HepG2 (cell line): Measurements from ENCODE around the gene RNF10. TPM values are rescaled to one million over a fixed set of nuclear protein-coding genes. Genes with fewer than 3 reads are reported as not detected.

Experiments used
- AGO1 ChIP-seq: fragments of 200-400 bp; formaldehyde crosslinking; IDR thresholded peaks from 2 replicates; pipeline ENCODE4 v1.6.1; 2017; ENCODE audit warnings: mild to moderate bottlenecking, low read depth, low read length, moderate library complexity; ENCODE audit not compliant: poor library complexity, severe bottlenecking
- FUBP1 ChIP-seq: sonication (generic); formaldehyde crosslinking; IDR thresholded peaks from 2 replicates; pipeline ENCODE4 v1.5.1; 2020; ENCODE audit warnings: missing genetic modification reagents, mild to moderate bottlenecking, borderline replicate concordance
- HOXA3 ChIP-seq: sonication (generic); formaldehyde crosslinking; IDR thresholded peaks from 2 replicates; pipeline ENCODE4 v1.5.0; 2020; ENCODE audit warnings: missing genetic modification reagents
- IRF9 ChIP-seq: sonication (generic); formaldehyde crosslinking; IDR thresholded peaks from 2 replicates; pipeline ENCODE4 v1.8.0; 2022; ENCODE audit warnings: missing genetic modification reagents, mild to moderate bottlenecking, borderline replicate concordance
- KLF13 ChIP-seq: sonication (generic); formaldehyde crosslinking; IDR thresholded peaks from 2 replicates; pipeline ENCODE4 v1.4.0; 2020; ENCODE audit warnings: mild to moderate bottlenecking, missing genetic modification reagents
- LRRFIP1 ChIP-seq: sonication (generic); formaldehyde crosslinking; conservative IDR thresholded peaks from 2 replicates; pipeline ENCODE4 v1.4.0; 2020; ENCODE audit warnings: missing genetic modification reagents
- MLXIP ChIP-seq: sonication (generic); formaldehyde crosslinking; IDR thresholded peaks from 2 replicates; pipeline ENCODE4 v1.9.0; 2021; ENCODE audit warnings: missing genetic modification reagents, borderline replicate concordance
- SIN3A ChIP-seq: IDR thresholded peaks from 2 replicates; pipeline ENCODE4 v1.6.1; 2011; ENCODE audit warnings: low read depth, mild to moderate bottlenecking, control low read depth, low read length, borderline replicate concordance
- SIX4 ChIP-seq: sonication (generic); formaldehyde crosslinking; IDR thresholded peaks from 2 replicates; pipeline ENCODE4 v1.4.0; 2020; ENCODE audit warnings: missing genetic modification reagents
- ZFP62 ChIP-seq: sonication (generic); formaldehyde crosslinking; IDR thresholded peaks from 2 replicates; pipeline ENCODE4 v1.4.0; 2020; ENCODE audit warnings: missing genetic modification reagents
- ZFP82 ChIP-seq: sonication (generic); formaldehyde crosslinking; IDR thresholded peaks from 2 replicates; pipeline ENCODE4 v1.5.1; 2020; ENCODE audit warnings: mild to moderate bottlenecking, missing genetic modification reagents, borderline replicate concordance
- ZNF124 ChIP-seq: sonication (generic); formaldehyde crosslinking; IDR thresholded peaks from 2 replicates; pipeline ENCODE4 v1.4.0; 2020; ENCODE audit warnings: missing genetic modification reagents
- ZNF232 ChIP-seq: sonication (generic); formaldehyde crosslinking; IDR thresholded peaks from 2 replicates; pipeline ENCODE4 v1.4.0; 2020; ENCODE audit warnings: missing genetic modification reagents, borderline replicate concordance
- ZNF263 ChIP-seq: sonication (generic); formaldehyde crosslinking; IDR thresholded peaks from 2 replicates; pipeline ENCODE4 v1.4.0; 2020; ENCODE audit warnings: missing genetic modification reagents
- ZNF275 ChIP-seq: sonication (generic); formaldehyde crosslinking; IDR thresholded peaks from 2 replicates; pipeline ENCODE4 v1.8.0; 2022; ENCODE audit warnings: missing genetic modification reagents, mild to moderate bottlenecking, inconsistent platforms, borderline replicate concordance
- ZNF512 ChIP-seq: sonication (generic); formaldehyde crosslinking; IDR thresholded peaks from 2 replicates; pipeline ENCODE4 v1.4.0; 2020; ENCODE audit warnings: mild to moderate bottlenecking, missing genetic modification reagents
- ZNF777 ChIP-seq: sonication (generic); formaldehyde crosslinking; IDR thresholded peaks from 2 replicates; pipeline ENCODE4 v1.4.0; 2020; ENCODE audit warnings: missing genetic modification reagents
- polyA plus RNA-seq, 8 experiments: library from polyadenylated mRNA; depleted of rRNA in 3 of 8; stranded (reverse) in 7 of 8; unstranded in 1 of 8; fragments of >200 nt; fragmentation: Illumina TruSeq in 4 of 8; extraction: Trizol in 4 of 8; gene quantifications; 2 replicates each; pipeline versions ENCODE4 v1.2.1 to v1.2.3, GENCODE V29; 2011 to 2016; ENCODE audit warnings: low read depth in 4 of 8, missing spikeins in 1 of 8, mixed read lengths in 1 of 8; ENCODE audit not compliant: insufficient read depth in 1 of 8
- total RNA-seq, 5 experiments: library from RNA; depleted of rRNA; stranded (reverse); fragments of >200 nt; fragmentation: Illumina TruSeq; extraction: Trizol; gene quantifications; 2 replicates each; pipeline ENCODE4 v1.2.3, GENCODE V29; 2016; ENCODE audit warnings: low read depth in 1 of 5

RNF10 gene
- total and polyA plus RNA-seq, 2 of the 13 experiments (the other 11 are each of a cell fraction or from before 2014, with no cell fraction given) = 62.5 to 88.0 TPM

- TF ChIP-seq MLXIP (no peak), KLF13 (CRISPR knock-in tag) (no peak), ZNF275 (CRISPR knock-in tag) (peak; percentile 84), ZNF263 (CRISPR knock-in tag) (no peak), IRF9 (CRISPR knock-in tag) (peak; percentile 62; the same call in 1 of the 2 replicates), ZNF124 (CRISPR knock-in tag) (no peak; the same call in 1 of the 2 replicates), SIN3A (peak; percentile 100), HOXA3 (CRISPR knock-in tag) (peak; percentile 77), LRRFIP1 (no peak), ZNF777 (CRISPR knock-in tag) (0 out of 2 replicates have a peak, but pooled peaks have one; percentile 39), AGO1 (no peak), ZFP62 (CRISPR knock-in tag) (no peak), ZNF512 (CRISPR knock-in tag) (no peak), ZNF232 (CRISPR knock-in tag) (peak; percentile 70; the same call in 1 of the 2 replicates), FUBP1 (CRISPR knock-in tag) (no peak), SIX4 (CRISPR knock-in tag) (no peak), ZFP82 (CRISPR knock-in tag) (no peak)
Measured at GRCh38 chr12:120495731-120496412, 38.3 kb upstream of the RNF10 start, which contains the start of gene DYNLL1 (continued).
